Adrenal gland (tissue), 12 donors: ENCODE results near the gene CUL7. TPM values are rescaled to one million over a fixed set of nuclear protein-coding genes. Genes with fewer than 3 reads are reported as not detected.
"Not testable (repeated sequence)": the region's sequence is repeated elsewhere in the genome, so short reads cannot be mapped to it uniquely, and the experiment has no call there.

Experiments used
- DNase-seq, 7 donors: peaks; one replicate each; pipeline ENCODE4 v3.0.0-alpha.2; 2019 to 2020
- H3K27ac ChIP-seq, 5 donors: fragments of 200-600 bp; sonication (generic) in 4 of 5; 1 replicate in 3 of 5; 2 replicates in 2 of 5; pipeline versions ENCODE4 v1.5.1 to v1.8.0; 2016 to 2020; ENCODE audit warnings: mild to moderate bottlenecking in 1 of 5
- H3K27me3 ChIP-seq: fragments of 200-600 bp; 2 replicates; pipeline ENCODE4 v1.8.0; 2021
- H3K36me3 ChIP-seq, 2 donors: fragments of 200-600 bp; replicated peaks in 1 of 2; 1 replicate in 1 of 2; 2 replicates in 1 of 2; pipeline versions ENCODE4 v1.5.1 to v1.8.0; 2018 to 2022
- H3K4me1 ChIP-seq, 2 donors: fragments of 200-600 bp; replicated peaks in 1 of 2; 1 replicate in 1 of 2; 2 replicates in 1 of 2; pipeline versions ENCODE4 v1.5.1 to v1.8.0; 2018 to 2021
- H3K4me3 ChIP-seq, 4 donors: fragments of 200-600 bp; sonication (generic) in 3 of 4; one replicate each; pipeline ENCODE4 v1.5.1; 2016 to 2018
- H3K9me3 ChIP-seq, 3 donors: fragments of 200-600 bp; sonication (generic) in 1 of 3; replicated peaks in 1 of 3; 1 replicate in 2 of 3; 2 replicates in 1 of 3; pipeline versions ENCODE4 v1.5.1 to v1.8.0; 2016 to 2021
- POLR2A ChIP-seq, 2 donors: fragments of 450-650 bp; IDR thresholded peaks; one replicate each; pipeline ENCODE4 v1.6.1; 2017; ENCODE audit warnings: antibody characterized with exemption in 2 of 2, mild to moderate bottlenecking in 2 of 2, moderate library complexity in 1 of 2
- WGBS, 4 donors: extraction: QIAGEN DNeasy Blood & Tissue Kit in 2 of 4; methylation state at CpG; one replicate each; pipeline versions ENCODE4 v1.1.5 to v1.1.7; 2013 to 2017; 5-methylcytosine and 5-hydroxymethylcytosine counted together
- intact Hi-C, 2 donors: fragments of 100-400 bp; cut with DNase I; formaldehyde crosslinking; loops; one replicate each; pipeline versions ENCODE4 v1.14.1 to v1.15.0; 2022 to 2023
- polyA plus RNA-seq, 3 donors: library from polyadenylated mRNA; stranded (reverse); fragments of 200-250 nt in 2 of 3; fragments of 350-450 nt in 1 of 3; fragmentation: Illumina TruSeq in 1 of 3; extraction: RNeasy Lipid Tissue Mini Kit (QIAGEN cat#74804) in 1 of 3; gene quantifications; one replicate each; pipeline ENCODE4 v1.2.3, GENCODE V29; 2013 to 2014
- total RNA-seq, 9 donors: library from RNA; depleted of rRNA in 4 of 9; stranded (reverse); fragments of >200 nt in 4 of 9; fragments of 120-200 nt in 1 of 9; fragmentation: NEBNext Ultra II Directional in 1 of 9; extraction: Animal tissue kit (Norgen Biotek cat#: 25700) in 1 of 9; gene quantifications; one replicate each; pipeline versions ENCODE4 v1.1.0 to v1.2.4, GENCODE V29; 2013 to 2023
- TF ChIP-seq, protein P1 (sequence below), 6 experiments: fragments of 450-650 bp in 4 of 6; fragments of 200-600 bp in 2 of 6; sonication (generic) in 1 of 6; IDR thresholded peaks; 1 replicate in 5 of 6; 2 replicates in 1 of 6; pipeline versions ENCODE4 v1.5.1 to v1.8.0; 2016 to 2021; ENCODE audit warnings: antibody characterized with exemption in 6 of 6, mild to moderate bottlenecking in 2 of 6, moderate library complexity in 1 of 6
- donor health status: healthy with polysubstance abuse.
- donor health status: Bipolar disorder and iron deficiency.
- donor health status: DM: yes; HTN: yes; CAD: no.
- donor health status: DM: no; HTN: no; CAD: no.
- donor health status: DM: no; HTN: no; CAD: no.
- donor health status: DM: yes; HTN: yes; CAD: no.

Gene CUL7
- total and polyA plus RNA-seq, 12 donors, result 12.0 to 52.5 (median 32.7) TPM

DNA sequence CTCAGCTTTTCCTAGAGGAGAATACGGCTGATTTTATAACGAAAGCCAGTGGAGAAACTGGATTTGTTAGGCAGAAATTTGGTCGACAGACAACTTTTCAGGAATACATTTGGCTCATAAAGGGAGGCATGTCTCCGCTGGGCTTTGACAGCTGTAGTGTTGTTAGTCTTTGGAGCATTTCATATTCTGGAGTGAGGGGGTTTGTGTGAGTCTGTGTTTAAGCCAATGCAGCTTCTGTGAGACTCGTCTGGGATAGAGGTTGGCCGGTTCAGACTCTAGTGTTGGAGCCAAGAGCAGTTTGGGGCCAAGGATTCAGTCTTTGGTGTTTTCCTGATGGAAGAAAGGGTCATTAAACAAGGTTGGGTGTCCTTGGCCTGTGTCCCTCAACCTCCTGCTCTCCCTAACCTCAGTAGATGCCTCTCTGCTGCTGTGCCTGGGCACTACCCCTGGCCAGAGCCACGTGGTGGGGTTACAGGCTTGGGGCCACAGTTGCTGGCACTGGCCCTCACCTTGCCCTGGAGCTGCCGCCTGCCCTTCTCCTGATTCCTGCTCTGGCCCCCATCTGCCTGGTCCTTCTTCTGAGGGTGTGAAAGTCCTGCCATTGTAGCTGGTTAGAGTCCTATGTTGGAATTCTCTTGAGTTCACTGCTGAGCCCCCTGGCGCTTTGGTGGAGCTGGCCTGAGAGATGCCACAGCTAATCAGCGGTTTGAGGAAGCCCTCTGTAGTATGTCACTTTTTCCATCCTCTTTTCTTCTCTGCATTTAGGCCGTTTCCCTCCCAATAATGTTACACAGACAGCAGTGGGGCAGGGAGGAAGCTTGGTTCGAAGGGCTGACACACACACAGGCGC, 29.4 kb upstream of the CUL7 start:
- no peaks in the 10 kb centered on the region for H3K9me3 ChIP-seq
- no peak for DNase-seq
- intact Hi-C loops, result no loop called here
- 74 to 77% (median 75%) methylated on average over 13 of the region's 13 CpGs for WGBS, 4 donors
- no peak for TF ChIP-seq POLR2A (IDR thresholded peaks at IDR 0.05)
- TF ChIP-seq, protein P1, sequence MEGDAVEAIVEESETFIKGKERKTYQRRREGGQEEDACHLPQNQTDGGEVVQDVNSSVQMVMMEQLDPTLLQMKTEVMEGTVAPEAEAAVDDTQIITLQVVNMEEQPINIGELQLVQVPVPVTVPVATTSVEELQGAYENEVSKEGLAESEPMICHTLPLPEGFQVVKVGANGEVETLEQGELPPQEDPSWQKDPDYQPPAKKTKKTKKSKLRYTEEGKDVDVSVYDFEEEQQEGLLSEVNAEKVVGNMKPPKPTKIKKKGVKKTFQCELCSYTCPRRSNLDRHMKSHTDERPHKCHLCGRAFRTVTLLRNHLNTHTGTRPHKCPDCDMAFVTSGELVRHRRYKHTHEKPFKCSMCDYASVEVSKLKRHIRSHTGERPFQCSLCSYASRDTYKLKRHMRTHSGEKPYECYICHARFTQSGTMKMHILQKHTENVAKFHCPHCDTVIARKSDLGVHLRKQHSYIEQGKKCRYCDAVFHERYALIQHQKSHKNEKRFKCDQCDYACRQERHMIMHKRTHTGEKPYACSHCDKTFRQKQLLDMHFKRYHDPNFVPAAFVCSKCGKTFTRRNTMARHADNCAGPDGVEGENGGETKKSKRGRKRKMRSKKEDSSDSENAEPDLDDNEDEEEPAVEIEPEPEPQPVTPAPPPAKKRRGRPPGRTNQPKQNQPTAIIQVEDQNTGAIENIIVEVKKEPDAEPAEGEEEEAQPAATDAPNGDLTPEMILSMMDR (IDR thresholded peaks at IDR 0.05), result no peak
- no peak overlapping the region for H3K27ac ChIP-seq
- H3K4me3 ChIP-seq, result no peak overlapping the region
- no peaks in the 10 kb centered on the region for H3K4me1 ChIP-seq
- H3K36me3 ChIP-seq, result no peaks in the 10 kb centered on the region
- H3K27me3 ChIP-seq, result no peaks in the 10 kb centered on the region

DNA sequence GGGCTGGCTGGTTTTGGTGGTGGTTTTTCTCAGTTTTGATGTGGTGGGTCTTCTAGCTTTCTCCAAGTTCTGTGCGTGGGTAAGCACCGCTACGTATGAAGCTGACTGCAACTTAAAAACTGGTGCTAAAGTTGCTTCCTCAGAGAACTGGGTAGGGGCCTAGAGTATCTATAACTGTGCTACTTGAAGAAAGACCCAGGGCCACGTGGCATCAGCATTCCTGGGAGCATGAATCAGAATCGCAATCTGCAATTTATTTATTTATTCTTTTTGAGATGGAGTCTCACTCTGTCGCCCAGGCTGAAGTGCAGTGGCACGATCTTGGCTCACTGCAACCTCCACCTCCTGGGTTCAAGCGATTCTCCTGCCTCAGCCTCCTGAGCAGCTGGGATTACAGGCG, 28.3 kb upstream of the CUL7 start:
- H3K4me3 ChIP-seq, H3K27me3 ChIP-seq, intact Hi-C loops, H3K9me3 ChIP-seq, H3K27ac ChIP-seq, H3K4me1 ChIP-seq, DNase-seq, H3K36me3 ChIP-seq: not testable (repeated sequence)
- WGBS, 4 donors, result 87 to 93% (median 90%) methylated on average over 9 of the region's 9 CpGs

GRCh38 chr6:43081043-43081442, 27.4 kb upstream of the CUL7 start:
- WGBS, 4 donors, result 88 to 96% (median 90%) methylated on average over 4 of the region's 4 CpGs
- no peaks in the 10 kb centered on the region for H3K27me3 ChIP-seq
- intact Hi-C loops, result no loop called here
- no peaks in the 10 kb centered on the region for H3K36me3 ChIP-seq
- H3K27ac ChIP-seq, result no peak overlapping the region
- H3K9me3 ChIP-seq, result no peaks in the 10 kb centered on the region
- H3K4me1 ChIP-seq, result peaks cover 0 to 4% of the 10 kb centered on the region in 2 donors
- no peak for TF ChIP-seq POLR2A (IDR thresholded peaks at IDR 0.05)
- TF ChIP-seq, protein P1 (IDR thresholded peaks at IDR 0.05), result no peak
- DNase-seq, result no peak
- no peak overlapping the region for H3K4me3 ChIP-seq

DNA sequence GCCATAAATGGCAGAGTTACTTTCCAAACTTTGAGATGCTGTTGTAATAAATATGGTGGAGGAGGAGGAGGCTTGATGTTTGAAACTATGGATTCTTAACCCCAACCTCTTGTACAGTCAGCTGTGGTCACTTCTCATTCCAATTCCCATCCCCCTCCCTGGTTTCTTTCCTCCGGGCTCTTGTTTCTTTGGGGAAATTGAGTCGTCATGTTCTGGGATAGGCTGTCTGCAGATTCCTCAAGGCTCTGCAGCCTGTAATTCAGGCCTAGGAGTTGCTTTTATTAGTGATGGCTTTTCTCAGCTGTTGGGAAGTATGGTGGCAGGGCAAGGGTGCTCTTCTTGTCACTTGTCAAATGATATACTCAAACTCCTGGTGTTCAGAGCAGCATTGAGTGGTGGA, 25.0 kb upstream of the CUL7 start:
- no peaks in the 10 kb centered on the region for H3K9me3 ChIP-seq
- H3K4me3 ChIP-seq, result no peak overlapping the region
- H3K27ac ChIP-seq, result no peak overlapping the region
- intact Hi-C loops, result no loop called here
- WGBS, 4 donors, result 78 to 91% (median 86%) methylated on average over 2 of the region's 2 CpGs
- H3K36me3 ChIP-seq, result no peaks in the 10 kb centered on the region
- H3K27me3 ChIP-seq, result no peaks in the 10 kb centered on the region
- no peak for DNase-seq
- peaks cover 0 to 4% of the 10 kb centered on the region in 2 donors for H3K4me1 ChIP-seq
- TF ChIP-seq POLR2A (IDR thresholded peaks at IDR 0.05), result no peak
- TF ChIP-seq, protein P1 (IDR thresholded peaks at IDR 0.05), result no peak
